Peyer's patch (tissue), 4 donors: ENCODE measurements around the gene CDHR2.

ENCODE experiments used
- CTCF ChIP-seq, 6 experiments: fragments of 450-650 bp in 4 of 6; fragments of 200-600 bp in 2 of 6; sonication (generic) in 1 of 6; IDR thresholded peaks; one replicate each; pipeline ENCODE4 v1.5.1; 2017 to 2019; ENCODE audit warnings: antibody characterized with exemption in 6 of 6, mild to moderate bottlenecking in 3 of 6, moderate library complexity in 1 of 6
- POLR2A ChIP-seq, 2 donors: fragments of 450-650 bp; IDR thresholded peaks; one replicate each; pipeline ENCODE4 v1.5.1; 2017; ENCODE audit warnings: antibody characterized with exemption in 2 of 2, mild to moderate bottlenecking in 2 of 2, moderate library complexity in 2 of 2

- TF ChIP-seq CTCF (IDR thresholded peaks at IDR 0.05) = no peak
- TF ChIP-seq POLR2A (IDR thresholded peaks at IDR 0.05) = no peak
These were observed 77.7 kb downstream of the CDHR2 start for GRCh38 chr5:176626876-176627236.
